HG03039 (cell line): ENCODE results near the gene HIPK2.

Source experiments
- ATAC-seq: cut with Tn5 transposase; IDR thresholded peaks from one replicate; pipeline ENCODE4 v1.9.1; 2021; ENCODE audit warnings: mild to moderate bottlenecking, moderate library complexity; ENCODE audit not compliant: unreplicated experiment

HIPK2 gene

DNA sequence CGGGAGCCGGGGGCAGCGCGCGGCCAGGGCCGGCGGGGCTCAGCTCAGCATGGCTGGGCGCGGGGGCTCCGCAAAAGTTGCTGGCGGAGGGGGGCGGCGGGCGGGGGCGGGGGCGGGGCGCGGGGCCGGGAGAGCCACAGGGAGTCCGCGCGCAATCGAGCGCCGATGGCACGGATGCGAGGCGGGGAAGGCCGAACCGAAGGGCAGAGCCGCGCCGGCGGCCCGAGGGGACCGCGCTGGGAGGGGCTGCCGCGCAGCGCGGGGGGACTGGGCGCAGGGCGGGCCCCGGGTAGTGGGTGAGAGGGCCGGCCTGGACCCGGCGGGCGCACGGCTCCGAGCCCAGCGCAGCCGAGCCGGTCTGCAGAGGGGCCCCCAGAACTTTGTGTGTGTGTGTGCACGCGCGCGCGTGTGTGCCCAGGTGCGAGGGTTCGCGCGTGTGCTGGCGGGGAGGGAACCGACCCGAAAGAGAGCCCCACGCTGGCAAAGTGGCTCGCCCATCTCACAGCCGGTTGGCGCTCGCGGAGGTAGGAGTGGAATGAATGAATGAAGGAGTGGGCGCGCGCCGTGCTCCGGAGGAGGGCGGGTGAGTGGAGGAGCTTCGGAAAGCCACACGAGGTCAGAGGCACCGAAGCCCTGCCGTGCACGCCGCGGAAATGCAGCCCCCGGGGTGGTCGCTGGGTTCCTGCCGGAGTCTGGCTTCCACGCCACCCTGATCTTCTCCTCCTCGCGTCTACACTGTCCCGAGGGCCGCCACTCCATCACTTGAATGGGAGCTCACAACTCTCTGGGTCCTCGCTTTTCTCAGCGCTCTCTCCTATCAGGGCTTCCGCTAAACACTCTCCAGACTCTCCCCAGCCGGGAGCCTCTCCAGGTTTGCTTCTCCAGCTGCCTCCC is at the start of gene HIPK2:
Gene HIPK2, minus strand, starts transcription at position 51 of the 894 bp plus-strand sequence. CDS start 375 bp downstream, outside the sequence.
- ATAC-seq, result peak; percentile 49

DNA sequence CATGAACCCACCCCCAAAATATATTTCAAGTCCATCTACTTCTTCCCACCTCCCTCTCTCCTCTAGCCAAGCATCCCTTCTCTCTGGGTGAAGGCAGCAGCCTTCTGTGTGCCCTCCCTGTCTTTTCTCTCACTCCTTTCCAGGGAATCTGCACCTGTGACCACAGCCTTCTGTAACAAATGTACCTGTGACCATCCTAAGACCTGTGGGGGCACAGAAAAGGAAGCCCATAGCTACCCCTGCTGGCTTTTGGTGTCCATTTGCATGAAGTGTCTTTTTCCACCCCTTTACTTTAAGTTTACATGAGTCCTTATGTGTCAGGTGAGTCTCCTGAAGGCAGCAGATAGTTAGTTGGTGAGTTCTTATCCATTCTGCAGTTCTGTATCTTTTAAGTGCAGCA is 49.2 kb upstream of the HIPK2 start:
- ATAC-seq, result no peak

DNA sequence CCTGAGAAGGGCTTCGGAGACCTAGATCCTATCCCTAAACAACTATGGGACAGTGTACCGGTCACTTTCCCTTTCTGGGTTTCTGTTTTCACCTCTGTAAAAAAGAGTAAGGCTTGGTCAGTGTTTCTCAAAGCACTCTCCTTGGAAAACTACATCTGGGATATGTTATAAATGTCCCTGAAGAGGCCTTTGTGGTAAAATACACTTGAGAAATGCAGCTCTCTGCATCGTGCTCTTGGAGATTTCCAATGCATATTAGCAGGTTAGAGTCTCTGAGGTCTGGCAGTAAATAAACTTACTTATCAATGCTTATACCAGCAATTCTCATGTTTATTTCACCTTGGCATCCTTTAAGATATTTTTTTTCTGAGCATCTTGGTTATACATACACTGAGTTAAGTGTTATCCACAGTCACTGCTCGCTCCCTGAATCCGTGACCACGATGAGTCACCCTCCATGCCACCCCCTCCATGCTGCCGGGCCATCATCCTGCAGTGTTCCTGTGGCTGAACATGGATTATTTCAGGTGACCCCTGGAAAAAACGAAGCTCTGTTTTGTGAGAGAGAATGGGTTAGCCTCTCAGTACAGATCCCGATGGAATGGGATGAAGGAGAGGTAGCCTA is 48.0 kb upstream of the HIPK2 start:
- ATAC-seq, result no peak

DNA sequence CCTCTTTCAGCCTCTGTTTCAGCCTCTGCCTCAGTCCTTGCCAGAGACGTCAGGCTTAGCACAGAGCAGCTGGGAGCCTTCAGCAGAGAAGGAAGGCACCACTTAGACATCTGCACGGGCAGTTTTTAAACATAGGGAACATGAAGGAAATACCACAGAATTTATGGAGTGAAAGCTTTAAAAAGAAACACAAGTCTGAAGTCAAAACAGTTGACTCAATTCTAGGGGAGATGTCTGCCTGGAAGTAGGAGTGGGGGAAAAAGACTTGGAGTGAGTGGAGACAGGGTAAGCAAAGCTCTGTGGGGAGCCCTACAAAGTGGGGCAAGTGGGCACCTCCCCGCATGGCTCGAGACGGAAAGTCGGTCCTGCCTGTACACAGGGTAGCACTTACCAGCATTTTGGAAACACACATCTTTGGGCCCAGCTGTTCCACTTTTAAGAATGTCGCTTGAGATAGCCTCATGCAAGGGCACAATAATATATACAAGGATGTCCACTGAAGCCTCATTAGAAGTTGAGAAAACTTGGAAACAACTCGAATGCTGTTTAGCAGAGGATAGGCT is 46.2 kb upstream of the HIPK2 start:
- no peak for ATAC-seq

DNA sequence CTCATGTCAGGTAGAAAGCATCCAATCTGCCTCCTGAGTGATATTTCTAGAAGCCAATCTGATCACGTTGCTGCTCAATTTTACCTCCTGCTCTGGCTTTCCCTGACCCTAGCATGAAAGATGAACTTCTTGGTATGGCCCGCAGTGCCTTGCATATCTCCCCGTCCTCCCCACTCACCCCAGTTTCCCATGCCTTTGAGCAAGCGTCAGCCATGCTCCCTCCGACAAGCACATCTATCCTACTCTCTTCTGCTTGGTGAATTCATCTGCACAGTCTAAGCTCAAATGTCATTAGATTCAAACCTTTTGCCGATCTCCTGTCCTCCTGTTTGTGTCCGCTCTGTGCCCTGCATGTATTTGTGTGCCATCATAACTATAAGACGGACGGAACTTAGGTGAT is 45.1 kb upstream of the HIPK2 start:
- ATAC-seq, result no peak

DNA sequence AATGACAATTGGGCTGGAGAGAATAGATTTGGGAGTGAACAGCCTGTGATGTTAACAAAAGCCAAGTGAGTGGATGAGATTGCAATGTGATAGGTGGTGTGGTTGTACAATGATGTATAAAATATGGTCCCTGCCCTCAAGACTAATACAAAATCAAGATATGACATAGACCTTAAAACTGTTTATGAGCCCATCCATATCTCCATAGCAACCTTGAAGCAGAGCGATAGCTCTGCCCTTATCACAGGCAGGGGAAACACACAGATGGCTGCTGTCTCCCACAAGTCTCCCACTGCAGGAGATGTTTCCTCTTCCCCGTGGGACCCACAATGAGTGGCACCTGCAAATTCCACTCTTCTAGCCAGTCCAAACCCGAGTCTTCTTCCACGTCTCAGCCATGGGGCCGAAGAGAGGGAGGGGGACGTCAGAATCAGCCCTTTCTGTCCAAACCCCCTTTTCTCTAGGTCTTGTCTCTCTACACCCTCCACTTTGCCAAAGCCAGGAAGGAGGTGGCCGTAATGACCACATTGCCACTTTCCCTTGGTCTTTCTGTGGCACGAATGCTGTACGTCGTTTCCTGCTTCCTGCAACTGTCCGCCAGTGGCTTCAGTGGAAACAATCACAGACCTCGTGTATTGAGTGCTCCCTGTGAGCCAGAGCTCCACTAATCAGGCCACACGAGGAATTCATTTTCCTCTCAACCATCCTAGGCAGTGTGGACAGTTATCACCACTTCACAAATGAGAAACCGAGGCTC is 43.7 kb upstream of the HIPK2 start:
- no peak for ATAC-seq

DNA sequence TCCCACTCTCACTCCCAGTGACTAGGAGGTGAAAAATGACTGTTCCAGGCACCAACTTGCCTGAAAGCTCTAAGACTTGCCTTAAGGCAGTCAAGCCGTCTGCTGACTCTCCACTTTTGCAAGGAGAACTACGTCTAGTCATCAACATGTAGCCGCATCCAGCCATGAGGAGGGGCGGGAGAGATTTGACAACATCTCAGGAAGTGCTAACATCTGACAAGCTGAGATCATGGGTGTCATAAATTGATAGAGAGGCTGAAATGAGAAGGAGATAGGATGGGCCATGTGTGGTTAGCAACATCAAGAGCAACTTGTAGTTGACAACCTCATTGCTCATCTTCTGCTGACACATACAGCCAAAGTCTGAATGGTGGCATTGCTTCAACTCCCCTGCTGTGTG is 42.3 kb upstream of the HIPK2 start:
- ATAC-seq, result no peak

DNA sequence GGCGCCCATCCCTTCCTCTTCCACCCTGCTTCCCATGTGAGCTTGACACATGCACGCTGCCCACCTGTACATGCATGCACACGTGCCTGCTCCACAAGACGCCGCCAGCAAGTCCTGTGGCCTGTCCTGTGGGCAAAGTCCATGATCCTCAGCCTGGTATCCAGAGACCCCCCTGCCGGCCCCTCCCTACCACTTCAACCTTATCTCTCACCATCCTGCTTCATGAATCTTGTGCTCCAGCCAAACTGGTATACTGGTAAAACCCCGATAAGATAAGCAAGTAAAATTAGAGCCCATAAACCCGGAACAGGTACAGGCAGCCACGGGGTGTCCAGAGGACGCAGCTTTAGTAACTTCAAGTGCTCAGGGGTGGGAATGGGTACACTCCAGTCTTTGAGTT is 39.5 kb upstream of the HIPK2 start:
- no peak for ATAC-seq

DNA sequence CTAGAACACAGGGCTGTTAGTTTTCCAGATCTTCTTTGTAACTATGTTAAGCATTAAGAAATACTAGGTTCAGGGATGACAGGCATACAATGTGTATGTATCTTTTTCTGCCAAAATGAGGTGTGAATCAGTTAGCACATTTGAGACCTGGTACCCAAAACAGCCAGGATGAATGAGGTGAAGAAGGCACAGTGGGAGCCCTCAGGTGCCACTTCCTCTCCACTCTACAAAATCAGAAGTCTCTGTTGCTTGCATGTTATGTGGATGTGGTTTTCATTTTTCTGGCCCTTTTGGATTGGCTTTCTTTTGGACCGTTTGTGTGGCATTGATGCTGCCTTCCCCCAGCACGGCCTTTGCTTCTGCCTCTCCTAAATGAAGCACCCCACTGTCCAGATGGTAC is 35.9 kb upstream of the HIPK2 start:
- no peak for ATAC-seq

DNA sequence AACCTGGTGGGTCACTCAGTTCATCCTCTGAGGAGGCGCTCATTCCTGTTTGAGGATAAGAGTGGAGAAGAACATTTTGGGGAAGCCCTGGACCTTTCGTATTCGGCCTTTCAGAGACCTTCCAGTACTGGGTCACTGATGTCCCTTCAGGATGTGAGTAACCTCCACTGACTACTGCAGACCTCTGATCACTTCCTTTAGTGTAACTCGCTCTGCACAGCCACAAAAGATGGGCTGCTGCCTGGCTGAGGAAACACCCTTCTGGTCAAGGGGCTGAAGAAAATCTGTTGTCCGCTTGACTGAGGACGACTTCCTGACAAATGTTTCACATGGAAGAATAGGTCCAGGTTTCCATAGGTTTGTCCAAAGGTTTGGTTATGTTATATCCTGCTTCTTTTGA is 35.4 kb upstream of the HIPK2 start:
- no peak for ATAC-seq

DNA sequence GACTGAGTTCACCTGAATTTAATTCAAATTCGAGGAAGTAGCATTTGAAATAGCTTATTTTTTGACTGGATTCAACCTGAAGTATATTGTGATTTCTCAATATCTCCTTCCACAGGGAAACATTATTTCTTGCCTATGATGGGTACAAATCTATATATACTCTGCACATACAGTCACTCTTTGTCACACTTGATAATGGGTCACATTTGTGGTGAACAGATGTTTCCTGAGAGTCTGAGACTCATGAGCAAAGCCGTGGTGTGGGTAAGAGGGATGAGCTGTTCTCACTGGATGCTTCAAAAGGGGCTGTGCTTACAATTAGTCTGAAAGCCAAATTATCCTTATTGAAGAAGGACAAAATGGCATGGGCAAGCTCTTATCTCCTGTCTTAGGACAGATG is 33.3 kb upstream of the HIPK2 start:
- no peak for ATAC-seq

DNA sequence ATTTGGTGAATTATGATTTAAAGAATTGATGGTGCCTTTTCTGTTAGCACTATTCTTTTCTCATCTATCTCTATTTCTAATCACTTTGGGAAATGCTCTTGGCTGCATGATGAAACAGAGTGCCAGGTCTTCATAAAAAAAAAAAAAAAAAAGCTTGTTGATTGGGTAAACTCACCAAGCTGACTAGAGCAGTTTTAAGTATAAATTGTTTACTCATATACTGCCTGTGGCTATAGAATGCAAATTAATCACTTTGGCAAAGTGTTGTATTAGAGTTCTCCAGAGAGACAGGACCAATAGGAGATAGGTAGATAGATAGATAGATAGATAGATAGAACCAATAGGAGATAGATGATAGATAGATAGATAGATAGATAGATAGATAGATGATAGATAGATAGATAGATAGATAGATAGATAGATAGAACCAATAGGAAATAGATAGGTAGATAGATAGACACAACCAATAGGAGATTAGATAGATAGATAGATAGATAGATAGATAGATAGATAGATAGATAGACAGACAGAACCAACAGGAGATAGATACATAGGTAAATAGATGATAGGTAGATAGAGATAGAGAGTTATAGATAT is 31.1 kb upstream of the HIPK2 start:
- ATAC-seq, result no peak

DNA sequence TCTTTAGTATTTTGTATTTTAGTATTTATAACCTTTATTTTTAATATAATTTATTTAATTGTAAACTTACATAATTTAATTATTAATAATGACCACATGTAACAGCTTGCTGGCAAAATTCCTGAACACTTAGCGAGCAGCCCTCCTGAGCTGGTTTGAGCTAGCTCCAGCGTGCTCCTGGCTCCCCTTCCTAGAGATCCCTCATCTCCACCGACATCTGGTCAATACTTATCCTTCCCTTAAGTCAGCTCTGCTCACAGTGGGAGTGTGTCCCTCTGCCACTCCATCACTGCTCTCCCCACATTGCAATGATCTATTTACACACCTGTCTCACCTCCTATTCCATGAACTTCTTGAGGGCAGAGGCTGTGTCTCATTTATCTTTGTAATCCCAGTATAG is 30.6 kb upstream of the HIPK2 start:
- ATAC-seq, result no peak

DNA sequence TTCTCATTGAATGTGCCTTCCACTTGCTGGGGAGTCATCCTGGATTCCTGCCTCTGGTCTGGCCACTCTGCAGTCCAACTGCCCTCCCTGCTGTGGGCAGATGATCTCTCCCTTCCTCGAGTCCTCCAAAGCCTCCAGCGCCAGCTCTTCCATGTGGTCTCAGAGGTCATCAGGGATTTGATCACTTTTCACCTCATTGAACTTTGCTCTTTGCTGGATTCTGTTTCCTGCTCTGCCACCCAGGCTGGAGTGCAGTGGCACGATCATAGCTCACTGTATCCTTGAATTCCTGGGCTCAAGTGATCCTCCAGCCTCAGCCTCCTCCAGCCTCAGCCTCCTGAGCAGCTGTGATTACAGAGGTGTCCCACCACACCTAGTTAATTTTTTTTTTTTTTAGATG is 29.2 kb upstream of the HIPK2 start:
- no peak for ATAC-seq

DNA sequence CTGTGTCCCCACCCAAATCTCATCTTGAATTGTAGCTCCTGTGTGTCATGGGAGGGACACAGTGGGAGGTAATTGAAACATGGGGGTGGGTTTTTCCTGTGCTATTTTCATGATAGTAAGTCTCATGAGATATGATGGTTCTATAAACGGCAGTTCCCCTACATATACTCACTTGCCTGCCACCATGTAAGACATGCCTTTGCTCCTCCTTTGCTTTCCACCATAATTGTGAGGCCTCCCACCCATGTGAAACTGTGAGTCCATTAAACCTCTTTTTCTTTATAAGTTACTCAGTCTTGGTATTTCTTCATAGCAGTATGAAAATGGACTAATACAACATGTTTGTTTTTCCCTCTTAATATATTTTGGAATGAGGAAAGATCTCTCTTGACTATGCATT is 26.8 kb upstream of the HIPK2 start:
- ATAC-seq, result no peak

DNA sequence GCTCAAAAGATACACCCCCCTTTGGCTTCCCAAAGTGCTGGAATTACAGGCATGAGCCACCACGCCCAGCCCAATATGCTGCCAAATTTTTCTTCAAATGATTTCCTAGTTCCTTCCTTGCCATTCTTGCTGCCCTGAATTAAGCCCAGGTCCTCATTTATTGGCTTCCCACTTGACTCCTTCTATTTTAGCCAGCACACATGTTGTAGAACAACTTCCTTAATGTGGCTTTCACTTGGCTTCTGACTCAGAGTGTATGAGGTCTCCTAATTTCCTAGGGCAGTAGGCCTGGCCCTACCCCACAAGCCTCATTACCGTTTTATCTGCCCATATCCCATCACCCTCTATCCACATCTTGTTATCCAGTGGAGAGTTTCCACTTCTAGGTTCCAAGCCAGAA is 21.8 kb upstream of the HIPK2 start:
- ATAC-seq, result no peak

DNA sequence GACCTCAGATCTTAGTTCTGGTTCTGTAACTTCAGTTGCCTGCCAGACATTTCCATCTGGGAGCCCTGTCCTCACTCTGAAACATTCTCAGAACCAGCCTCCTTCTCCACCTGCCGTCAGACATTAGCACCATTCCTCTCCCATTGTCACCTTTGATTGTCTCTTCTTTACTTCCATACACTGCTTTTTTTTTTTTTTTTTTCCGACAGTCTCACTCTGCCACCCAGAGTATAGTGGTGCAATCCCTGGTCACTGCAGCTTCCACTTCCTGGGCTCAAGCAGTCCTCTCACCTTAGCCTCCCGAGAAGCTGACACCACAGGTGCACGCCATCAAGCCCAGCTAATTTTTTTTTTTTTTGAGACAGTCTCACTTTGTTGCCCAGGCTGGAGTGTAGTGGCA is 21.1 kb upstream of the HIPK2 start:
- ATAC-seq, result no peak

DNA sequence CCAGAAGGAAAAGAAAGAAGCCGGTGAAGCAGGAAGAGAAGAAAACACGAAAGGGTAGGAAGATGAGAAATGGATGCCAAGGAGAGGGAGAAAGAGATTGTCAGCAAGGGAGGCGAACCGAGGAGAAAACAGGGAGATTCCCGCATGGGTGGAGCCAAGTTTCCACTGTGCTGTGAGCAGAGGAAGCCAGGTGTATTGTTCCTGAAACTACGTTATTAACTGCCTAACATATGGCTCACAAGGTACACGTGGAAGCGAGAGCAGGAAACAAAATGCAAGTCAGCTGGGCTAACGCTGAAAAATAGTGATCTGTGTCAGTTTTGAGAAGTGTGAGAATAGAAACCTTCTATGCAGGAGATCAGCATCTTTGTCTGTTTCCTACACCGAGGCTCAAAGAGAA is 20.4 kb upstream of the HIPK2 start:
- ATAC-seq, result no peak

DNA sequence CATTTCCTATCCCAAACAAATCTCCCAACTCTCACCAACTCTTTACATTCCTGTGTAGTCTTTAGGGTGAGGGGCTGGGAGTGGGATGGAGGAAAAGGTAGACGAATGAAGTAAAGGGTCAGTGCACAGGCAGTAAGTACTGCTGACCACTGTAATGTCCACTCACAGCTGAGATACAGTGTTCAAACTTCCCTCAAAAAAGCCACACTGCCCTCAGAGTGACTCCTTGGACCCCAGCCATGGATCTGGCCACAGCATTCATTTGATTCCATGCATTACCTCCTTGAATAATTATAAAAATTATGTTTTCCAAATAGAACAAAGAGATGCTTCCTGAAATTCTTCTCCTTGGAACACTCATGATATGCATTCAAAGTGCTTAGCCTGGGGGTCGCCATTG is 19.8 kb upstream of the HIPK2 start:
- ATAC-seq, result no peak

DNA sequence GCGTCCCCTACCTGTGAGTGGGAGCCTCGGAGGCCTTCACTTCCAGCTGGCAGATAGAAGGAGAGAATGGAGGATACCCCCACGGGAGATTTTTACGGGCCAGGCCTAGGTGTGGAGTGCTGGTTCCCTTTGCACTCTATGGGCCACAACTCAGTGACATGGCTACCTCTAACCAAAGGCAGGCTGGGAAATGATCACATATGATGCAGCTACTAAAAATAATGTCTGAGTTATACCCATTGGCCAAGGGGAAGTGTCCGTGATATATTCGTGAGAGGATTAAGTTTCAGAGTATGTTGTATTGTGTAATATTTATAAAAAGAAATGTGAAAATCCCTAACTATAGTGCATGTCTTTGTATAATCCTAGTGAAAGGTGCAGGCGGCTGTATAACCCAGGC is 13.5 kb upstream of the HIPK2 start:
- ATAC-seq, result no peak

DNA sequence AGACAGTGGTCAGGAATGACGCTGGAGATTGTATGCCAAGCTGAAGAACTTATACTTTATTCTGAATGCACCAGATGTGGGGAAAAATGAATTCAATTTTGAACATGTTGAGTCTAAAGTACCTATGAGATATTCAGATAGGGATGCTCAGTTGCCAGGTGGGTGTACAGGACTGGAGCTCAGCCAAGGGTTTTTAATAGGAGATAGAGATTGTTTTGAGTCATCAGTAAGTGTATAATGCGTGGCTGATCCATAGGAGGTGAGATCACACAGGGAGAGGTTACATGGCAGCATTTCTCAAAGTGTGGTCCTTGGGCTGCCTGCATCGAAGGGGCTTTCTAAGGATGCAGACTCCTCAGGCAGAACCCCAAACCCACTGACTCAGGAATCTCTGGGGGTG is 6.8 kb upstream of the HIPK2 start:
- no peak for ATAC-seq
